GM18499 (cell line): ENCODE results near the gene GRIA4.

ENCODE experiments used
- ATAC-seq: cut with Tn5 transposase; IDR thresholded peaks from one replicate; pipeline ENCODE4 v1.9.1; 2021; ENCODE audit warnings: moderate number of reproducible peaks; ENCODE audit not compliant: insufficient read depth, unreplicated experiment

Gene GRIA4

GRCh38 chr11:105609832-105610781 is at the start of gene GRIA4:
GRIA4 (plus strand) TSS chr11:105610073; CDS start chr11:105610998, 925 bp downstream.
- no peak for ATAC-seq

- ATAC-seq = no peak
These were observed 36.8 kb upstream of the GRIA4 start for GRCh38 chr11:105573091-105573490.

GRCh38 chr11:105574974-105575373 is 34.9 kb upstream of the GRIA4 start:
- ATAC-seq = no peak

- ATAC-seq = no peak
These were observed 32.2 kb upstream of the GRIA4 start for GRCh38 chr11:105577641-105578040.

GRCh38 chr11:105579111-105579510 is 30.8 kb upstream of the GRIA4 start:
- ATAC-seq = no peak

- ATAC-seq = no peak
These were observed 27.4 kb upstream of the GRIA4 start for GRCh38 chr11:105582497-105582896.

- ATAC-seq = no peak
These were observed 21.9 kb upstream of the GRIA4 start for GRCh38 chr11:105588001-105588400.

GRCh38 chr11:105589346-105589745 is 20.5 kb upstream of the GRIA4 start:
- no peak for ATAC-seq

GRCh38 chr11:105592035-105592434 is 17.8 kb upstream of the GRIA4 start:
- no peak for ATAC-seq

- ATAC-seq = no peak
These were observed 11.5 kb upstream of the GRIA4 start for GRCh38 chr11:105598371-105598770.

- no peak for ATAC-seq
These were observed 6.7 kb upstream of the GRIA4 start for GRCh38 chr11:105603156-105603555.

GRCh38 chr11:105609341-105609781 is 512 bp upstream of the GRIA4 start:
- ATAC-seq = peak; percentile 62

- ATAC-seq = no peak
These were observed 1.1 kb downstream of the GRIA4 start for GRCh38 chr11:105610871-105611571.

GRCh38 chr11:105611572-105612441 is 1.9 kb downstream of the GRIA4 start:
- ATAC-seq = no peak

GRCh38 chr11:105612771-105613170 is 2.9 kb downstream of the GRIA4 start:
- ATAC-seq = no peak

- ATAC-seq = no peak
These were observed 3.3 kb downstream of the GRIA4 start for GRCh38 chr11:105613183-105613582.

- ATAC-seq = no peak
These were observed 8.6 kb downstream of the GRIA4 start for GRCh38 chr11:105618343-105618955.

GRCh38 chr11:105619556-105619955 is 9.7 kb downstream of the GRIA4 start:
- no peak for ATAC-seq

GRCh38 chr11:105622016-105622415 is 12.1 kb downstream of the GRIA4 start:
- no peak for ATAC-seq

GRCh38 chr11:105632316-105632715 is 22.4 kb downstream of the GRIA4 start:
- ATAC-seq = no peak
